Stomach smooth muscle (tissue), 2 donors: Measurements from ENCODE around the gene ALPK3.

Experiments used
- H3K27ac ChIP-seq: one replicate; pipeline ENCODE4 v1.7.0; 2013; ENCODE audit warnings: mild to moderate bottlenecking, low read length, inconsistent platforms
- H3K27me3 ChIP-seq, 2 donors: one replicate each; pipeline ENCODE4 v1.7.0; 2013; ENCODE audit warnings: low read length in 2 of 2; ENCODE audit not compliant: insufficient read depth in 2 of 2, control insufficient read depth in 1 of 2
- H3K36me3 ChIP-seq, 2 donors: one replicate each; pipeline ENCODE4 v1.7.0; 2013; ENCODE audit warnings: low read length in 2 of 2; ENCODE audit not compliant: control insufficient read depth in 2 of 2, insufficient read depth in 2 of 2
- H3K4me1 ChIP-seq: one replicate; pipeline ENCODE4 v1.7.0; 2013; ENCODE audit warnings: low read length; ENCODE audit not compliant: control insufficient read depth, insufficient read depth
- H3K4me3 ChIP-seq, 2 donors: one replicate each; pipeline ENCODE4 v1.7.0; 2013; ENCODE audit warnings: low read length in 2 of 2
- H3K9ac ChIP-seq, 2 donors: one replicate each; pipeline ENCODE4 v1.7.0; 2013; ENCODE audit warnings: low read length in 2 of 2, mild to moderate bottlenecking in 1 of 2
- H3K9me3 ChIP-seq, 2 donors: one replicate each; pipeline ENCODE4 v1.7.0; 2013; ENCODE audit warnings: low read length in 2 of 2; ENCODE audit not compliant: control insufficient read depth in 2 of 2
- donor health status: healthy.
- donor health status: Pancreatic carcinoma.

ALPK3 gene

GRCh38 chr15:84797801-84798200 is 19.4 kb upstream of the ALPK3 start:
- Histone ChIP-seq H3K9me3 (no peaks in the 10 kb centered on the region), H3K4me3 (no peak overlapping the region), H3K36me3 (peaks cover 45 to 53% of the 10 kb centered on the region in 2 donors), H3K27me3 (no peaks in the 10 kb centered on the region), H3K27ac (no peak overlapping the region), H3K4me1 (no peaks in the 10 kb centered on the region), H3K9ac (no peak overlapping the region)

GRCh38 chr15:84798436-84798946 is 18.7 kb upstream of the ALPK3 start:
- Histone ChIP-seq H3K9ac (no peak overlapping the region), H3K27me3 (no peaks in the 10 kb centered on the region), H3K4me3 (no peak overlapping the region), H3K36me3 (peaks cover 45 to 52% of the 10 kb centered on the region in 2 donors), H3K4me1 (no peaks in the 10 kb centered on the region), H3K9me3 (no peaks in the 10 kb centered on the region), H3K27ac (no peak overlapping the region)

- peaks cover 50 to 55% of the 10 kb centered on the region in 2 donors for H3K36me3 ChIP-seq
- H3K4me3 ChIP-seq: no peak overlapping the region
- no peak overlapping the region for H3K27ac ChIP-seq
- H3K9ac ChIP-seq: no peak overlapping the region
- no peaks in the 10 kb centered on the region for H3K9me3 ChIP-seq
- peaks cover 2% of the 10 kb centered on the region for H3K4me1 ChIP-seq
- no peaks in the 10 kb centered on the region for H3K27me3 ChIP-seq
Measured at GRCh38 chr15:84799511-84800187, 17.5 kb upstream of the ALPK3 start.

GRCh38 chr15:84800365-84800806 is 16.8 kb upstream of the ALPK3 start:
- H3K9me3 ChIP-seq: no peaks in the 10 kb centered on the region
- no peak overlapping the region for H3K27ac ChIP-seq
- peaks cover 51 to 60% of the 10 kb centered on the region in 2 donors for H3K36me3 ChIP-seq
- no peak overlapping the region for H3K9ac ChIP-seq
- H3K27me3 ChIP-seq: no peaks in the 10 kb centered on the region
- H3K4me3 ChIP-seq: no peak overlapping the region
- H3K4me1 ChIP-seq: peaks cover 2% of the 10 kb centered on the region

- Histone ChIP-seq H3K9me3 (no peaks in the 10 kb centered on the region), H3K27ac (no peak overlapping the region), H3K4me3 (no peak overlapping the region), H3K27me3 (no peaks in the 10 kb centered on the region), H3K4me1 (peaks cover 2% of the 10 kb centered on the region), H3K9ac (no peak overlapping the region), H3K36me3 (peaks cover 41 to 46% of the 10 kb centered on the region in 2 donors)
Measured at GRCh38 chr15:84804005-84804900, 12.9 kb upstream of the ALPK3 start.

- H3K36me3 ChIP-seq: peaks cover 32 to 36% of the 10 kb centered on the region in 2 donors
- no peak overlapping the region for H3K4me3 ChIP-seq
- peaks cover 2% of the 10 kb centered on the region for H3K4me1 ChIP-seq
- no peaks in the 10 kb centered on the region for H3K9me3 ChIP-seq
- no peaks in the 10 kb centered on the region for H3K27me3 ChIP-seq
- no peak overlapping the region for H3K27ac ChIP-seq
- no peak overlapping the region for H3K9ac ChIP-seq
Measured at GRCh38 chr15:84805221-84805620, 11.9 kb upstream of the ALPK3 start.

- H3K27ac ChIP-seq: no peak overlapping the region
- H3K36me3 ChIP-seq: peaks cover 20 to 22% of the 10 kb centered on the region in 2 donors
Measured at GRCh38 chr15:84807228-84807627, 9.9 kb upstream of the ALPK3 start.

GRCh38 chr15:84810073-84810840 is 6.9 kb upstream of the ALPK3 start:
- no peak overlapping the region for H3K27ac ChIP-seq

More at GRCh38 chr15:84807228-84807627, 9.9 kb upstream of the ALPK3 start:
- Histone ChIP-seq H3K4me3 (no peak overlapping the region), H3K4me1 (peaks cover 2% of the 10 kb centered on the region), H3K9me3 (no peaks in the 10 kb centered on the region), H3K27me3 (no peaks in the 10 kb centered on the region), H3K9ac (no peak overlapping the region)

GRCh38 chr15:84811151-84811550 is 6.0 kb upstream of the ALPK3 start:
- Histone ChIP-seq H3K4me1 (no peaks in the 10 kb centered on the region), H3K27ac (no peak overlapping the region), H3K9ac (no peak overlapping the region), H3K4me3 (no peak overlapping the region), H3K36me3 (peaks cover 3 to 6% of the 10 kb centered on the region in 2 donors), H3K9me3 (no peaks in the 10 kb centered on the region), H3K27me3 (no peaks in the 10 kb centered on the region)

More at GRCh38 chr15:84810073-84810840, 6.9 kb upstream of the ALPK3 start:
- Histone ChIP-seq H3K9me3 (no peaks in the 10 kb centered on the region), H3K4me3 (no peak overlapping the region), H3K9ac (no peak overlapping the region), H3K36me3 (peaks cover 3 to 8% of the 10 kb centered on the region in 2 donors), H3K27me3 (no peaks in the 10 kb centered on the region), H3K4me1 (no peaks in the 10 kb centered on the region)

- Histone ChIP-seq H3K27ac (no peak overlapping the region), H3K27me3 (no peaks in the 10 kb centered on the region)
Measured at GRCh38 chr15:84811828-84812227, 5.3 kb upstream of the ALPK3 start.

More at GRCh38 chr15:84811828-84812227, 5.3 kb upstream of the ALPK3 start:
- H3K4me3 ChIP-seq: no peak overlapping the region
- peaks cover 3 to 4% of the 10 kb centered on the region in 2 donors for H3K36me3 ChIP-seq
- no peaks in the 10 kb centered on the region for H3K9me3 ChIP-seq
- H3K4me1 ChIP-seq: peaks cover 4% of the 10 kb centered on the region
- no peak overlapping the region for H3K9ac ChIP-seq
